Measurements from ENCODE around the gene PLD2.
"Not testable (repeated sequence)": the region's sequence is repeated elsewhere in the genome, so short reads cannot be mapped to it uniquely, and the experiment has no call there.

The PLD2 gene

GRCh38 chr17:4822835-4823234, 15.9 kb downstream of the PLD2 start:
- H3K36me3 ChIP-seq (ENCODE audit: control insufficient read depth, insufficient read depth, low read length), result peaks cover 2% of the 10 kb centered on the region
- no peak overlapping the region for H3K4me3 ChIP-seq (ENCODE audit: low read length)
- no peak overlapping the region for H3K27ac ChIP-seq (ENCODE audit: low read depth, low read length)
- no peaks in the 10 kb centered on the region for H3K4me1 ChIP-seq (ENCODE audit: control insufficient read depth, insufficient read depth, low read length)
- H3K27me3 ChIP-seq (ENCODE audit: control insufficient read depth, insufficient read depth, low read length), result no peaks in the 10 kb centered on the region
- no peak overlapping the region for H3K9ac ChIP-seq (ENCODE audit: low read length)

- Histone ChIP-seq H3K4me3 (ENCODE audit: low read length) (no peak overlapping the region), H3K27ac (ENCODE audit: low read depth, low read length) (no peak overlapping the region), H3K36me3 (ENCODE audit: control insufficient read depth, insufficient read depth, low read length) (peaks cover 2% of the 10 kb centered on the region), H3K27me3 (ENCODE audit: control insufficient read depth, insufficient read depth, low read length) (no peaks in the 10 kb centered on the region), H3K4me1 (ENCODE audit: control insufficient read depth, insufficient read depth, low read length) (no peaks in the 10 kb centered on the region), H3K9ac (ENCODE audit: low read length) (no peak overlapping the region)
Observed at GRCh38 chr17:4823373-4824089, 16.6 kb downstream of the PLD2 start.

GRCh38 chr17:4827399-4827798, 20.4 kb downstream of the PLD2 start:
- no peak overlapping the region for H3K4me3 ChIP-seq (ENCODE audit: low read length)
- no peak overlapping the region for H3K9ac ChIP-seq (ENCODE audit: low read length)
- no peaks in the 10 kb centered on the region for H3K36me3 ChIP-seq (ENCODE audit: control insufficient read depth, insufficient read depth, low read length)
- H3K27ac ChIP-seq (ENCODE audit: low read depth, low read length), result no peak overlapping the region
- H3K4me1 ChIP-seq (ENCODE audit: control insufficient read depth, insufficient read depth, low read length), result no peaks in the 10 kb centered on the region
- H3K27me3 ChIP-seq (ENCODE audit: control insufficient read depth, insufficient read depth, low read length), result no peaks in the 10 kb centered on the region

GRCh38 chr17:4832829-4833177, 25.9 kb downstream of the PLD2 start:
- peak overlapping the region; percentile 88 for H3K4me3 ChIP-seq (ENCODE audit: low read length)
- not testable (repeated sequence) for H3K36me3 ChIP-seq (ENCODE audit: control insufficient read depth, insufficient read depth, low read length); H3K27me3 ChIP-seq (ENCODE audit: control insufficient read depth, insufficient read depth, low read length); H3K4me1 ChIP-seq (ENCODE audit: control insufficient read depth, insufficient read depth, low read length); H3K9ac ChIP-seq (ENCODE audit: low read length)
- H3K27ac ChIP-seq (ENCODE audit: low read depth, low read length), result peak overlapping the region; percentile 80

GRCh38 chr17:4833178-4833940, 26.4 kb downstream of the PLD2 start, which contains the start of gene MINK1:
Gene MINK1, plus strand, starts transcription at chr17:4833340. Its CDS starts 244 bp downstream, at chr17:4833584.
- no peaks in the 10 kb centered on the region for H3K27me3 ChIP-seq (ENCODE audit: control insufficient read depth, insufficient read depth, low read length)
- H3K36me3 ChIP-seq (ENCODE audit: control insufficient read depth, insufficient read depth, low read length), result no peaks in the 10 kb centered on the region
- H3K9ac ChIP-seq (ENCODE audit: low read length), result peak within 1 kb of the TSS; percentile 70
- H3K4me3 ChIP-seq (ENCODE audit: low read length), result peak within 1 kb of the TSS; percentile 88
- H3K4me1 ChIP-seq (ENCODE audit: control insufficient read depth, insufficient read depth, low read length), result peaks cover 6% of the 10 kb centered on the region
- peak within 1 kb of the TSS; percentile 80 for H3K27ac ChIP-seq (ENCODE audit: low read depth, low read length)

- Histone ChIP-seq H3K4me3 (ENCODE audit: low read length) (peak overlapping the region; percentile 88), H3K36me3 (ENCODE audit: control insufficient read depth, insufficient read depth, low read length) (no peaks in the 10 kb centered on the region), H3K9ac (ENCODE audit: low read length) (peak overlapping the region; percentile 70), H3K27ac (ENCODE audit: low read depth, low read length) (peak overlapping the region; percentile 80), H3K27me3 (ENCODE audit: control insufficient read depth, insufficient read depth, low read length) (no peaks in the 10 kb centered on the region), H3K4me1 (ENCODE audit: control insufficient read depth, insufficient read depth, low read length) (peaks cover 6% of the 10 kb centered on the region)
Observed at GRCh38 chr17:4833941-4834680, 27.2 kb downstream of the PLD2 start.

GRCh38 chr17:4834681-4835020, 27.7 kb downstream of the PLD2 start:
- H3K4me3 ChIP-seq (ENCODE audit: low read length), result peak overlapping the region; percentile 88
- peaks cover 6% of the 10 kb centered on the region for H3K4me1 ChIP-seq (ENCODE audit: control insufficient read depth, insufficient read depth, low read length)
- no peaks in the 10 kb centered on the region for H3K36me3 ChIP-seq (ENCODE audit: control insufficient read depth, insufficient read depth, low read length)
- no peak overlapping the region for H3K27ac ChIP-seq (ENCODE audit: low read depth, low read length)
- no peaks in the 10 kb centered on the region for H3K27me3 ChIP-seq (ENCODE audit: control insufficient read depth, insufficient read depth, low read length)
- no peak overlapping the region for H3K9ac ChIP-seq (ENCODE audit: low read length)

GRCh38 chr17:4836221-4836620, 29.3 kb downstream of the PLD2 start:
- H3K36me3 ChIP-seq (ENCODE audit: control insufficient read depth, insufficient read depth, low read length), result no peaks in the 10 kb centered on the region
- no peaks in the 10 kb centered on the region for H3K27me3 ChIP-seq (ENCODE audit: control insufficient read depth, insufficient read depth, low read length)
- no peak overlapping the region for H3K27ac ChIP-seq (ENCODE audit: low read depth, low read length)
- peaks cover 6% of the 10 kb centered on the region for H3K4me1 ChIP-seq (ENCODE audit: control insufficient read depth, insufficient read depth, low read length)
- no peak overlapping the region for H3K9ac ChIP-seq (ENCODE audit: low read length)
- no peak overlapping the region for H3K4me3 ChIP-seq (ENCODE audit: low read length)

GRCh38 chr17:4837471-4838308, 30.7 kb downstream of the PLD2 start:
- H3K4me1 ChIP-seq (ENCODE audit: control insufficient read depth, insufficient read depth, low read length), result peaks cover 6% of the 10 kb centered on the region
- no peak overlapping the region for H3K27ac ChIP-seq (ENCODE audit: low read depth, low read length)
- no peak overlapping the region for H3K9ac ChIP-seq (ENCODE audit: low read length)

GRCh38 chr17:4838309-4838785, 31.4 kb downstream of the PLD2 start:
- no peaks in the 10 kb centered on the region for H3K36me3 ChIP-seq (ENCODE audit: control insufficient read depth, insufficient read depth, low read length)
- no peaks in the 10 kb centered on the region for H3K27me3 ChIP-seq (ENCODE audit: control insufficient read depth, insufficient read depth, low read length)
- no peak overlapping the region for H3K9ac ChIP-seq (ENCODE audit: low read length)
- H3K4me1 ChIP-seq (ENCODE audit: control insufficient read depth, insufficient read depth, low read length), result peaks cover 6% of the 10 kb centered on the region
- no peak overlapping the region for H3K4me3 ChIP-seq (ENCODE audit: low read length)
- H3K27ac ChIP-seq (ENCODE audit: low read depth, low read length), result no peak overlapping the region

More at GRCh38 chr17:4837471-4838308, 30.7 kb downstream of the PLD2 start:
- no peaks in the 10 kb centered on the region for H3K27me3 ChIP-seq (ENCODE audit: control insufficient read depth, insufficient read depth, low read length)
- H3K4me3 ChIP-seq (ENCODE audit: low read length), result no peak overlapping the region
- no peaks in the 10 kb centered on the region for H3K36me3 ChIP-seq (ENCODE audit: control insufficient read depth, insufficient read depth, low read length)

- H3K4me1 ChIP-seq (ENCODE audit: control insufficient read depth, insufficient read depth, low read length), result peaks cover 4% of the 10 kb centered on the region
- no peak overlapping the region for H3K4me3 ChIP-seq (ENCODE audit: low read length)
- no peaks in the 10 kb centered on the region for H3K36me3 ChIP-seq (ENCODE audit: control insufficient read depth, insufficient read depth, low read length)
- no peak overlapping the region for H3K9ac ChIP-seq (ENCODE audit: low read length)
- no peaks in the 10 kb centered on the region for H3K27me3 ChIP-seq (ENCODE audit: control insufficient read depth, insufficient read depth, low read length)
- no peak overlapping the region for H3K27ac ChIP-seq (ENCODE audit: low read depth, low read length)
Observed at GRCh38 chr17:4839221-4839620, 32.3 kb downstream of the PLD2 start.

All from rectal smooth muscle tissue (tissue), 1 donor.